HG03159 (cell line): ENCODE measurements around the gene DHCR7.

Source experiments
- ATAC-seq: cut with Tn5 transposase; IDR thresholded peaks from one replicate; pipeline ENCODE4 v1.9.1; 2021; ENCODE audit warnings: mild to moderate bottlenecking, moderate library complexity; ENCODE audit not compliant: unreplicated experiment

Gene DHCR7

DNA sequence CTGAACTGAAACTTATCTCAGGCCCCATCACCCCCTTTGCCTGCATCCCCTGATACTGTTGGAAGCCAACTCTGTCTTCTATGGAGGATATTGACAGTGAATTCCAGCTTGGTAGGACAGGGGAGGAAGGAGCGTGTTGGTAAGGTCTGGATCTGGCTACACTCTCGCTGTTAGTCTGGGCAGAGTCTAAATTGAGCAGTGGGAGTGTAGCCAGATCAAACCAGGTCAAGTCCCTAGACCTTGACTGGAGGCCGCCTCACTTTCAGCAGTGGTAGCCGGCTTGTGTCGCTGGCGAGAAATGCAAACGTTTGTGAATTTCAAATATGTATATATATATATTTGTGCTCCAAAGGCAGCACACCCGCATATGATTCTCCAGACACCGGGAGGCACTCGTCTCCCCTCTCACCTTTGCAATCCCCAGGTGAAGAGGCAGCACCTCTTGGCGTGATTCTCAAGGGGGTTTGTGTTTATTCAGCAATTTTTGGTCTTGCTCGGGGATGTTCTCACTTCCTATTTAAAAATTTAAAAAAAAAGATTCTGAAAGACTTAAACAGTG is 26.7 kb downstream of the DHCR7 start:
- ATAC-seq, result no peak

DNA sequence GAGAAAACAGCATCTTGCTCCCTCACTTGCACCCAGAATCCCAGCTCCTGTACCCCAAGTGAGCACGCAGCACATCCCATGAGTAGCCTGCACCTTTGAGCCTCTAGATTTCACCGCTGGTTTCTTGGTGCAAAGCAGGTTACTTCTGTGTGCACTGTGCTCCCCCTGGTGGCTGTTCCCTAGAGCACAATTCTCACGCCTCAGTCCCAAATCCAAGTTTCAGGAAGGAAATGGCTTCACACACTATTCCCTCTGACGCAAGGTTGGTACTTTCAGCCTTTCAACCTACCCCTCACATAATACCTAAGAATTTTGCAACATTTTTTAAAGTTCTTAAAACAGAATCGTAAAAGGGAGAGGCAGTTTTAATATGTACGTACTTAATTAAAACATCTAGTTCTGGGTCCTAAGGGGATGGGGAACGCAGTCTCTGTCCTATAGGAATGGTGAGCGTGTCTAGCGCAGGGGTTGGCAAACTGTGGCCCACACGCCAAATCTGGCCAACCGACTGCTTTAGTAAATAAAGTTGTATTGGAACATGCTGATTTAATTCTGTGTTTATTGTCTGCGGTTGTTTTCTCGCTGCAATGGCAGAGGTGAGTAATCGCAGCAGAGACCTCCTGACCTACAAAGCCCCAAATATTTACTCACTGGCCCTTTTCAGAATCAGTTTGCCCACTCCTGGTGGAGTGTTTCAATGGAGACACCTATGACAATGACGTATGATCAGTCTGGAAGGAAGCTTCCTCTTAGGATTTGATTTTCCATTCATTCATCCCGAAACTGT is 27.5 kb downstream of the DHCR7 start:
- no peak for ATAC-seq

DNA sequence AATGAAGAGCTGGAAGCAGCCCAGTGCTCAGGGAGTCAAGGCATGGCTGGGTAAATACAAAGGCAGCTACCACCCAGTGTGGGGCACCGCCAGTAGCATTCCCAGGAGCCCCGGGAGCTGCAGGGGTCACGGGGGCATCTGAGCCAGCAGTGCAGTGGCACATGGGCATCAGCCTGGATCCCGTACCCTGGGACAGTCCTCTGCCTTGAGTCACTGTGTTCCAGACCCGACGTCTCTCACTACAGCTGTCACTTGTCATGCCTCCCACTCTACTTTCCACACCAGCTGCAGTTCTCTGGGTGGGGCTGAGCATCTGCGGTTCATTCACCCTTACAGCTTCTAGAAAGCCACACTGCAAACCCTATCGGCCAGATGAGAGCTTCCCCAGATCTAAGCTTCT is 29.6 kb downstream of the DHCR7 start:
- ATAC-seq, result peak; percentile 79

DNA sequence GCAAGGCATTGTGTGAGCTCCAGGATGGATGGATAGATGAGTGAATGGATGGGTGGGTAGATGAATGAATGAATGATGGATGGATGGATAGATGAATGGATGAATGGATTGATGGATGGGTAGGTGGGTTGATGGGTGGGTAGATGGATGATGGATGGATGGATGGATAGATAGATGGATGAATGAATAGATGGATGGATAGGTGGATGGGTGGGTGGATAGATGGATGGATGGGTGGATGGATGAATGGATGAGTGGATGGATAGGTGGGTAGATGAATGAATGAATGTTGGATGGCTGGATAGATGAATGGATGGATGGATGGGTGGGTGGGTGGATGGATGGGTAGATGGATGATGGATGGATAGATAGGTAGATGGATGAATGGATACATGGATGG is 33.5 kb downstream of the DHCR7 start:
- ATAC-seq, result no peak

DNA sequence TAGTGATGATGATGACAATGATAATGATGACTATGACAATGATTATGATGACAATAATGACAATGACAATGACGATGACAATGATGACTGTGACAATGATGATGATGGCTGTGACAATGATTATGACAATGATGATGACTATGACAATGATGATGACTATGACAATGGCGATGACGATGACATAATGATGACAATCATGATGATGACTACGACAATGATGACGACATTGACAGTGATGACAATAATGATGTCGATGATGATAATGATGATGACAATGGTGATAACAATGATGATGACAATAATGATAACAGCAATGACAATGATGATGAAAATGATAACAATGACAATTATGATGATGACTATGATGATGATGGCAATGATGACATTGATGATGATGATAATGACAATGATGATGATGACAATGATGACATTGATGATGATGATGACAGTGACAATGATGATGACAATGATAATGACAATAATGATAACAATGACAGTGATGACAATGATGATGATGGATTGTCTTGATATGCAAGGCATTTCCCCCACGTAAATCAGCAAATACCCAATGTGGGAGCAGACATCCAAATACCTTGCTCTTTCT is 37.7 kb downstream of the DHCR7 start:
- no peak for ATAC-seq

DNA sequence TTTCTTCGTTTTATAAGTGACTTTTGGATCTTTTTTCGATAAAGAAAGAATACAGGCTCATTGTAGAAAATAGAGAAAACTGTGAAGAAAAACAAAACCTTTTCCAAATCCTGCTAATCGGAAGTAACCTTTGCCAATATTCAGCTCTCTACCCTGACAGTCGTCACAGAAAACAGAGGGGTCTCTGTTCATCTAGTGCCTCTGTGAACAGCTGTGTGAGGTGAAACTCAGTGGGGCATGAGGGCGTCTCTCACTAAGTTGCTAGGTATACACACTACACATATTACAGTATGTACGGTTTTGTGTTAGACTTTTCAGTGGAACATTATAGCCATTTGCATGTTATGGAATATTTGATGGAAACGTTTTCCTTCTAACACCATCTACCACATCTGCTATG is 39.4 kb downstream of the DHCR7 start:
- no peak for ATAC-seq

DNA sequence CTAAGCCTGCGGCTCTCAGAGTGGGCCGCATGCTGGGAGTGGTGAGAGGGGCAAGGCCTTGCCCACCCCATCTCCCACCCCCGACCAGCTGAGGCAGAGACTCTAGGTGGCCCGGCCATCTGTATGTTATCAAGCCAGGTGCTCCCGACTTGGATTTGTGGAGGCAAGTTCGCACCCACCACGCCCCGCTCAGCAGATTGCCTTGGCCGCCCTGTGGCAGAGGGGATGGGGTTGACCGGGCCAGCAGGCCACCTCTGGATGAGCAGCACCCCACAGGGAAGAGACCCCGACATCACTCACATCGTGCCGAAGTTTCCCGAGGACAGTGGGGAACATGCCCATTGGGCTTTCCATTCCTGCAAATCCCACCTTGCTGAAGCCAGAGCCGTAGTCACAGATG is 40.8 kb downstream of the DHCR7 start:
- ATAC-seq, result no peak

DNA sequence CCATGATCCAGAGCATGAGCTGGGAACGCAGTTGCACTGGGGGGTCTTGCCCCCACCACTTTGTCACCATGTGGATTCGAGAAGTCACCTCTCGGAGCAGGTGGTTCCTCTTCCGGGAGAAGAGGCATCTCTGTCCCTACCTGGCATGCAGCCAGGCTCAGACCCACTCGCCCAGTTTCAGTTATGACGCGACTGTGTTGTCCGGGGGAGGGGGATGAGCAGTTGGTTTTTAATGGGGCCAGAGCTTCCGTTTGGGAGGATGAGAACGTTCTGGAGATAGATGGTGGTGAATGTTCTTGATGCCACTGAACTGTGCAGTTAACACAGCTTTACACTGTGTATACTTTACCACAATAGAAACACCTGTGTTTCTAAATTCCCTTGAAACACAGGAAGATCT is 41.5 kb downstream of the DHCR7 start:
- ATAC-seq, result no peak

DNA sequence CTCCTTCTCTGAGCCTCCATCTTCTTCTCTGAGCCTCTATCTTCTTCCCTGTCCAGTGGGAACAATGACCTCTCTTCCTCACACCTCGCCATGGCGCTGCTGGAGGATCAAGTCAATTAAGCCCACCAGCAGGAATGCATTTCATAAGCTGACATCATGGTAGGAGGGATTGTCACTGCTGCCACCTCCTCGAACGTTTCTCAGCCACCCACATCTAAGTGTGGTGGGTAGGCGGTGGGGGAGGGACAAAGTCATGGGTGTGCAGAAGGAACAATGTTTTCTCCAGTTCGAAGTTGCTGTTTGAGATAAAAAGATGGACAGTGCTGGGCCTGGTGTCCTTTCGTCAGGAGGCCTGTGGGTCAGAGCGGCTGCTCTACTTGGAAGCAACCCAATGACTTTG is 44.0 kb downstream of the DHCR7 start:
- no peak for ATAC-seq

DNA sequence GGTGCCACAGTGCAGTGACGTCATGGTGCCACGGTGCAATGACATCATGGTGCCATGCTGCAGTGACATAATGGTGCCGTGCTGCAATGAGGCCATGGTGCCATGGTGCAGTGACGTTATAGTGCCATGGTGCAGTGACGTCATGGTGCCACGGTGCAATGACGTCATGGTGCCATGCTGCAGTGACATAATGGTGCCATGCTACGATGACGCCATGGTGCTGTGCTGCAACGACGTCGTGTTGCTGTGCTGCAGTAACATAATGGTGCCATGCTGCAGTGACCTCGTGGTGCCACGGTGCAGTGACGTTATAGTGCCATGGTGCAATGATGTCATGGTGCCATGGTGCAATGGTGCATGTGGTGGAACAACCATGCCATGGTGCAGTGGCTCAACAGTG is 45.3 kb downstream of the DHCR7 start:
- ATAC-seq, result no peak

DNA sequence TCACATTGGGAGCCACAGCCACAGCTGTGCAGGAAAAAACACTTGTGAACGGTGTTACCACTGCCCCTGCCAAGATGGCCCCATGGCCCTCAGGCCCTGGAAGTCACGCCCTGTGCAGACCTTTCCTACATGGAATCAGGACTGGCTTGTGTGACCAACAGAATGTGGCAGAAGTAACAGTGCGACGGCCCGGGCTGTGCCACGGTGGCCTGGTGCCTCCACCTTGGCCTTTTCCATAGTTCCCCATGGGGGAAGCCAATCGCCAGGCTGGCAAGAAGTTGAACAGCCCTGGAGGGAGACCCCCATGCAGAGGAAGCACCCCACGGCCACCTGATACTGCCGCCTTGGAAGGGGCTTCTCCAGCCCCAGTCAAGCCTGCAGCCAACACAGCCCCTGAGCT is 48.0 kb downstream of the DHCR7 start:
- no peak for ATAC-seq

DNA sequence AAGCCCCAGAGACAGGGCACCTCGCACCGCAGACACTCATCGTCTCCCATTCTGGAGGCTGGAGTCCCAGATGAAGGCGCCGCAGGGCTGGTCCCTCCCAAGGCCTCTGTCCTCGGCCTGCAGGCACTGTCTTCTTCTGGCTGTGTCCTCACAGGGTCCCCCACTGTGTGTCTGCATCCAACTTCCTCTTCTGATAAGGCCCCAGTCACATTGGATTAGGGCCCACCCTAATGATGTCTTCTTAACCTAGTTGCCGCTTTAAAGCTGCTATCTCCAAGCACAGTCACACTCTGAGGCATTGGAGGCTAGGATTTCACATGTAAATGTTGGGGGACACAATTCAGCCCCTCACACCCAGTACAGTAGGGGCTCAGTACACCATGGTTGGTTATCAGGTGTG is 48.9 kb downstream of the DHCR7 start:
- no peak for ATAC-seq

DNA sequence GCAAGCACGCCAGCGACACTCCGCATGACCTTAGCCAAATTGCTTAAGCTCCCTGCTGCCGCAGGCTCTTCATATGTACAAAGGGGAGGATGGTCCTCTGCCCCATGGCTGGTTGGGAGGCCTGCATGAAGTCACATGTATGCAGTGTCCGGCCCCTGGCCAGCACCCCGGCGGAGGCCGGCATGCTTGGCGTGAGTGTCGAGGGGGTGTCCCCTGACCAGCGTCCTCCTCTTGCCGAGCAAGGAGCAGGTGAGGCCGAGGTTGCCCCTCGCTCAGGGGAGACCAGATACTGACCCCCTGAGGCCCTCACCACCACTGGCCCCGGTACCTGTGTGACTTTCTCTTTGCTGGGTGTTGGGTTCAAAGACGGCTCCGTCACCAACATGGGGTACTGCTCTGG is 50.2 kb downstream of the DHCR7 start:
- ATAC-seq, result no peak

DNA sequence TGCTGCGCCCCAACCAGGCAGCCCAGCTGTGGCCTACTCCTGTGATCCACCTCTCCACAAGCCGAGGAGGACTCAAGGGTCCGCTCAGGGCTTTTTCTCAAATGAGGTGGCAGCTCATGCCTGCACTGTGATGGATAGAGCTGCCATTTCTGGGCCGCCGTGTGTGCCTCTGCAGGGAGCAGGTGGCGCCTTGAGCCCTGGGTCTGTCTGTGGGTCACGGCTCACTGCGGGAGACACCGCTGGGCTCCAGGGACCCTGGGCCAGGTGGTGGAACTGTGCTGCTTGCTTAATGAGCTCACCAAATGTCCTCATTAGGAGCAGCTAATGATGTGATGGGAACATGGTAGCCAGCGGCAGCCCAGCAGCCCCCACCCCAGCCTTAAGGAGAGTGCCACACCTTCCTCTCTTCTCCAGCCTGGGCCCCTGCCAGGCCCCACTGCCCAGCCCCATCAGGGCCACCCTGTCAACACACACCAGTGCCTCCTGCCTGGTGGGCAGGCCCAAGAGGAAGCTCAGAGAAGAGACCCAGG is 50.8 kb downstream of the DHCR7 start:
- no peak for ATAC-seq

DNA sequence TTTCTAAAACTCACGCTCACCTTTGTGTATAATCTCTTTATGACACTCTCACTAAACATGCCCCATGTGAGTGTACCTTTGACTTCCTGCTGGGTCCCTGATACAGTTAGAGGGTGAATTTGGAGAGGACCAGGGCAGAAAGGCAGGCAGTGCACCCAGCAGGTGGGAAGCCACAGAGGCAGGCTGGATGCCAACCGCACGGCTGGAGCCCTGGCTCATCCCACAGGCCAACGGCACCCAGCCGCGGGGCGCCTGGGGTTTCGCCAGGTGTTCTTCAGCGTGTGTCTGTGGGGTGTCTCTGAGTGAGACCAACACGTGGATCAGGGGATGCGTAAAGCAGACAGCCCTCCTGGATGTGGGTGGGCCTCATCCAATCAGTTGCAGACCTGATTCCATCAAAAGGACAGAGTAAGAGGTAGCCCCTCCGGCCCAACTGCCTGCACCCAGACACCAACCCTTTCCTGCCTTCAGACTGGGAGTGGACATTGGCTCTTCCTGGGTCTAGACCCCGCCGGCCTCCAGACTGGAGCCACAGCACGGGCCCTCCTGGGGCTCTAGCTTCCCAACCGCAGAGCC is 51.6 kb downstream of the DHCR7 start:
- ATAC-seq, result no peak

DNA sequence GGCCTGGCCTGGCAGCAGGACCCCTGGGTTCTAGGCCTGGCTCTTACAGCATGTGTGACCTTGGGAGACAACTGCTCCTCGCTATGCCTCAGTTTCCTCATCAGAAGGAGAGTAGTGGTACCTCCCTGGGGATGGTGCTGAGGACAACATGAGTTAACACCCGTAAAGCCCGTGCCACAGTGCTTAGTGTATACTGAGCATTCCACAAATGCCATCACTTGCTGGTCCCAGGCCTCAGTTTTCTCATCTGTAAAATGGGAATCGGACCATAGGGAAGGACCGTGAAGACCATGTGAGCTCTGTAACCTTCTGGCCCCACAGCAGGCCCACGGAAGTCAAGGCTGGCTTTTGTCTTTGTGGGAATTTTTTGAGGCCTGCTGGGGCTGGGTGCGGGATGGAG is 52.4 kb downstream of the DHCR7 start:
- ATAC-seq, result no peak

DNA sequence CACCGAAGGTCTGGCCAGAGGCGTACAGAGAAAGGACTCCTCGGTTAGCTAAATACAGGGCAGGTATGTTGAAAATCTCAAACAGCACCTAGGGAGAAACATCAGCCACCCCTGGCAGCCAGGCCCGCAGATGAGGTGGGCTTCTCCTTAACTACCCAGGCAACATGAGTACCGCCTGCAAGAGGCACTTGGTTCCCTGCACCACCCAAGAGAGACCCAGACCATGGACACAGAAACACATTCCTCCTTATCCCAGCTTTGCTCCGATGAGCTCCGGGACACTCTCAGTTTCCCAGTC is 53.0 kb downstream of the DHCR7 start:
- ATAC-seq, result no peak

DNA sequence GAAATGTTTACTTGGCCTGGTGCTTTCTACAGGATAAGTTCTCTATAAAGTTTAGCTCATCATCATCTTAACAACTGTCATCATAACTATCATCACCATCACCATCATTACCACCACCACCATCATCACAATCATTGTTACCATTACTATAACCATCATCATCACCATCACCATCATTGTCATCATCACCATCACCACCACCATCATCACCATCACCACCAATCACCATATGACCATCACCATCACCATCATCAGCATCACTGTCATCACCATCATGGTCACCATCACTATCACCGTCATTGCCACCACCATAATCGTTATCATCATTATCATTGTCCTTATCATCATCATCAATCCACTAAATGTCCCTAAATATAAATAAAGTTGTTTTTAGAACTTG is 54.9 kb downstream of the DHCR7 start:
- ATAC-seq, result no peak

DNA sequence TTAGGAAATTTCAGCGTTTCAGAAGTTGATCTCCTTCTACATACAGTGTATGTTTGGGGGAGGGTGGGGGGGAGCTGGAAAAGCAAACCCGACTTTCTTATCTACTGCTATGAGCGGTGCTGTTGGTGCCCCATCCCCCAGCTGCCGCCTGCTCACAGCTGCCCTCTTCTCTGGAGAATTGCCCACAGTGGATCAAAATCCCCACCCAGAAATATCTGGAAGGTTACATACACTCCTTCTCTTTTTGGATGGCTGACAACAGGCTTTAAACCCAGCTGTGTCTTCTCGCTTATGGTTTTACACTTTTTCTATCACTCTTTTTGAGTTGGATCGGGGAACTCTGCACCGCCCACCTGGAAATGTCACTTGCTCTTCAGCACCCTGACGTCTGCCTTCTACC is 56.4 kb downstream of the DHCR7 start:
- no peak for ATAC-seq

DNA sequence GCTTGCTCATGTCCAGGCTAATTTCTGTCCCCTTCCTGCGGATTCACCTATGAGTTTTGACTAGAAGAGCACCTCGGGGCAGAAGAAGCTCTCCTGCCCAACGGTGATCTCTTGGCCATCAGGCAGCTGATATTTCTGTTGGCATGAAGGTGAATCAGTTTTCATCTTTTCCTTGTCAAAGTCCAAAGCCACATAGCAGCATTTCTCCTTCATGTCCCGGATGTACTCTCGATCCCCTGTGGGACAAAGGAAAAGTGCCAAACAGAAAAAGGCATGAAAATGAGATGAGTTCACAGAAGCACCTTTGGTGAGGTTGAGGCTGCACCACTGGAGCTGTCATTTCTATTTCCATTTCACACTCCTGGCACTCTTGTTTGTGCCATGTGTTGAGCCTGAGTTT is 56.8 kb downstream of the DHCR7 start:
- no peak for ATAC-seq

DNA sequence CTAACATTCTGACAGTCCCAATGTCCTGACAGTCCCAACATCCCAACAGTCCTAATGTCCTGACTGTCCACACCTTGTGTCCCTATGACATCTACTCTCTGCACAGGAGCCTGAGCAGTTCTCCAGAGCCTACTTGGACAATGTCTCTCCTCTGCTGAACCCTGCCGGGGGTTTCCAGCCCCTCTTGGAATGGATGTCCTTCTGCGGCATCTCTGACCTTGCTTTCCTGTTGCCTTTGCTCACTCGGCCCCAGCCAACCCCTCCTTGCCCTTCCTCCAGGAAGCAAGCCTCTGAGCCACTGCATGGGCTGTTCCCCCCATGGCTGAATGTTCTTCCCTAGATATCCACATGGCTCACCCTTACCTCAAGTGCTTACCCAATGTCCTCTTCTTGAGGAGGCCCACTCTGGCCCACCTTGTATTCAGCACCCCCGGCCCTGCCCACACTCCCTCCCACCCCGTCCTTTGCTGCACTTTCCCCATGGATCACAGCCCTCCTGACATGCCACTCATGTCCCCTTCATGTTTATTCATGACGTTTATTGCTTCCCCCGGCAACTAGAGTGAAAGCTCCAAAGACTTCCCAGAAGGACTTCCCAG is 59.5 kb downstream of the DHCR7 start:
- ATAC-seq, result no peak
